Daoy (cell line): ENCODE data around the gene TCTN1. TPM values are rescaled to one million over a fixed set of nuclear protein-coding genes. Genes with fewer than 3 reads are reported as not detected.
"Not testable (repeated sequence)": the region's sequence is repeated elsewhere in the genome, so short reads cannot be mapped to it uniquely, and the experiment has no call there.

Experiments
- DNase-seq: peaks from one replicate; pipeline ENCODE4 v3.0.0-alpha.2; 2015; ENCODE audit warnings: low read depth
- total RNA-seq: library from RNA; depleted of rRNA; stranded (reverse); fragments of >200 nt; shearing (Covaris generic); gene quantifications from 2 replicates; pipeline ENCODE4 v1.2.3, GENCODE V29; 2014; rRNA removed

Gene TCTN1
- total RNA-seq, result 8.8 and 23.0 TPM in 2 replicates

GRCh38 chr12:110613771-110614684, at the start of gene TCTN1:
TCTN1 (plus strand) TSS chr12:110614129; CDS start chr12:110614183, 54 bp downstream.
- peak; percentile 98 for DNase-seq

GRCh38 chr12:110564471-110564991, 49.4 kb upstream of the TCTN1 start:
- no peak for DNase-seq

- DNase-seq, result no peak
These were observed 47.7 kb upstream of the TCTN1 start for GRCh38 chr12:110565894-110566871.

GRCh38 chr12:110566993-110567392, 46.9 kb upstream of the TCTN1 start:
- no peak for DNase-seq

- DNase-seq, result no peak
These were observed 45.2 kb upstream of the TCTN1 start for GRCh38 chr12:110568752-110569151.

GRCh38 chr12:110569838-110570237, 44.1 kb upstream of the TCTN1 start:
- DNase-seq, result not testable (repeated sequence)

GRCh38 chr12:110570798-110571197, 43.1 kb upstream of the TCTN1 start:
- DNase-seq, result not testable (repeated sequence)

GRCh38 chr12:110574044-110574443, 39.9 kb upstream of the TCTN1 start:
- no peak for DNase-seq

GRCh38 chr12:110574717-110575230, 39.2 kb upstream of the TCTN1 start:
- not testable (repeated sequence) for DNase-seq

- DNase-seq, result no peak
These were observed 38.6 kb upstream of the TCTN1 start for GRCh38 chr12:110575326-110575725.

- DNase-seq, result no peak
These were observed 37.4 kb upstream of the TCTN1 start for GRCh38 chr12:110576504-110576903.

GRCh38 chr12:110577864-110578693, 35.9 kb upstream of the TCTN1 start:
- peak; percentile 62 for DNase-seq

- no peak for DNase-seq
These were observed 35.0 kb upstream of the TCTN1 start for GRCh38 chr12:110578694-110579534.

GRCh38 chr12:110579535-110580253, 34.2 kb upstream of the TCTN1 start:
- DNase-seq, result no peak

GRCh38 chr12:110581931-110582275, 32.0 kb upstream of the TCTN1 start:
- DNase-seq, result no peak

GRCh38 chr12:110582276-110583136, 31.4 kb upstream of the TCTN1 start:
- DNase-seq, result peak; percentile 73

GRCh38 chr12:110583137-110584059, 30.5 kb upstream of the TCTN1 start, which contains the start of gene PPTC7:
PPTC7 (minus strand) TSS chr12:110583318; CDS start chr12:110583031, 287 bp downstream.
- DNase-seq, result peak; percentile 97
